NCI-H1436 treated with DMSO at 0.1 percent for 48 hours (cell line): ENCODE results near the gene ISOC2.
"Not testable (repeated sequence)": the region's sequence is repeated elsewhere in the genome, so short reads cannot be mapped to it uniquely, and the experiment has no call there.

Experiments
- DNase-seq: peaks from one replicate; lab custom pipeline; 2025; lab: John Stamatoyannopoulos, UW

ISOC2 gene

GRCh38 chr19:55440411-55441105 is 20.9 kb downstream of the ISOC2 start:
- no peak for DNase-seq

GRCh38 chr19:55439052-55439451 is 22.4 kb downstream of the ISOC2 start:
- no peak for DNase-seq

- no peak for DNase-seq
These were observed 24.0 kb downstream of the ISOC2 start for GRCh38 chr19:55437410-55437809.

- DNase-seq = no peak
These were observed 24.6 kb downstream of the ISOC2 start for GRCh38 chr19:55436847-55437246.

- DNase-seq = no peak
These were observed 26.4 kb downstream of the ISOC2 start for GRCh38 chr19:55435020-55435419.

GRCh38 chr19:55434356-55434919 is 27.0 kb downstream of the ISOC2 start:
- DNase-seq = no peak

GRCh38 chr19:55433292-55433691 is 28.1 kb downstream of the ISOC2 start:
- DNase-seq = no peak

- DNase-seq = no peak
These were observed 29.0 kb downstream of the ISOC2 start for GRCh38 chr19:55432241-55432959.

GRCh38 chr19:55431183-55431582 is 30.3 kb downstream of the ISOC2 start:
- no peak for DNase-seq

- DNase-seq = no peak
These were observed 35.4 kb downstream of the ISOC2 start for GRCh38 chr19:55426042-55426441.

DNA sequence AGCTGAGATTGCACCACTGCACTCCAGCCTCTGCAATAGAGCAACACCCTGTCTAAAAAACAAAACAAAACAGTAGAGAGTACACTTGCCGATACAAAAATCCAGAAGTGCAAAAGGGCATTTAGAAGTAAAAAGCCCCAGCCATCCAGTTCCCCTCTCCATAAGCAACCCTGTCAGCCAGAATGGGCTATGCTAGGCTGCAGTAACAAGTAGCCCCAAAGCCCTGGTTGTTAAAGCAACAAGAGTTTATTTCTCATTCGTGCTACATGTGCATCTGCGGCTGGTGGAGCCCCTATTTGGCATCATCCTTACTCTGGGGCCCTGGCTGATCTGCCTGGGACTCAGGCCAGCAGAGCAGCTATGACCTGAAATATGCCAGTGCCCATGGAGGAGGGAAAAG is 36.9 kb downstream of the ISOC2 start:
- DNase-seq = no peak

GRCh38 chr19:55423225-55424005 is 38.0 kb downstream of the ISOC2 start:
- DNase-seq = no peak

GRCh38 chr19:55421281-55421680 is 40.2 kb downstream of the ISOC2 start:
- not testable (repeated sequence) for DNase-seq

GRCh38 chr19:55419624-55420236 is 41.7 kb downstream of the ISOC2 start:
- DNase-seq = no peak

DNA sequence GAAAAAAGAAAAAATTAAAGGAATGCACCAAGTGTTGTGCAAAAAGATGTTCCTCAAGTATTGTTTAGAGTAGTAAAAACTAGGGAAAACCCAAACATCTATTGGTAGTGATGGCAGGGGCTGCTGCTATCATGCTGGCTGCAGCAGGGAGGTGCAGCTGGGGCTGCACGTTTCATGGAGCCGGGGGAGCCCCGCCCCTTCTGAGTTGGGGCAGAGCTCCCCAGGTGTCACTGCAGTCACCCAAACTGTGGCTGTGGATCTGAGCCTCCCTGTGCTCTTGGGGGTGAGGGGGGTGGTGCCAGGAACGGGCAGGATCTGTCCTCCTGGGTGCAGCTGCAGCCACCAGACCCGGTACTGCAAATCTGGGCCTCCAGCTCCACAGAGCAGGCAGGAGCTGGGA is 42.3 kb downstream of the ISOC2 start:
- no peak for DNase-seq

DNA sequence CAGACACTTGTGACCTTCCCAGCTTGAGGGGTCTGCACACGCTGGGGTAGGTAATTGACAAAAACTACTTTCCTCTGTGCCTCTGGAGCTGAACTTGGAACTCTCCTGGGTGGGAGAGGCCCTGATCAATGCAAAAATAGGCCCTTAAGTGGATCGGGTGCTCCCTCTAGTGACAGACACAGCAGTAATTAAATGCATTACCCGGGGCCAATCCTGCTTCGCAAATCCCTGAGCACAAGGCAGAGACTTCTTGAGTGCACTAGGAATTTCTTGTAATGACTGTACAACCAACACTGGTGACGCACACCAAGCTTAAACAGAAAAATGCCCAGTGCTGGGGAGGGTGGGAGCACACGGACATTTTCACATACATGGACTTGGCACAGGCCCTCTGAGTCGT is 43.3 kb downstream of the ISOC2 start:
- DNase-seq = peak; percentile 44

- DNase-seq = no peak
These were observed 51.3 kb downstream of the ISOC2 start for GRCh38 chr19:55410168-55410567.

DNA sequence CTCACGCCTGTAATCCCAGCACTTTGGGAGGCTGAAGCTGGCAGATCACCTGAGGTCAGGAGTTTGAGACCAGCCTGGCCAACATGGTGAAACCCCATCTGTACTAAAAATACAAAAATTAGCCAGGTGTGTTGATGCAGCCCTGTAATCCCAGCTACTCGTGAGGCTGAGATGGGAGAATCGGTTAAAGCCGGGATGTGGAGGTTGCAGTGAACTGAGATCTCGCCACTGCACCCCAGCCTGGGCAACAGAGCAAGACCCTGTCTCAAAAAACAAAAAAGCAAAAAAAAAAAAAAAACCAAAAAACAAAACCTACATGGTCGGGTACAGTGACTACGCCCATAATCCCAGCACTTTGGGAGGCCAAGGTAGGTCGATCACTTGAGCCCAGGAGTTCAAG is 52.3 kb downstream of the ISOC2 start:
- DNase-seq = not testable (repeated sequence)

DNA sequence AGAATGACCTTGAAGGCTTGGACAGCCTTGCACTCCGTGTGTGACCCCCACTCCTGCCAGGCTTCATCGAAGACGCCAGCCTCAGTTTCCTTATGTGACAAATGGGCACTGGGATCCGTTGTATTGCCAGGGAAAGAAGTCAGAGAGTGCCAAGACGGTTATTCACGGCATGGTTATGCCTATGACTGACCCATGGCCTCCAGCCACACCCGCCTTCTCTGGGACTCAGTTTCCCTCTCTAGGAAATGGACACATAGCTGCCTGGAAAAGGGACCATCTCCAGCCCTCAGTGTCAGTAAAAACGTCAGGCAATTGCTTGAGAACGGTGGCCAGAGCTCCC is 52.9 kb downstream of the ISOC2 start:
- no peak for DNase-seq

GRCh38 chr19:55407800-55408532 is 53.5 kb downstream of the ISOC2 start:
- DNase-seq = peak; percentile 98

GRCh38 chr19:55407550-55407799 is 54.0 kb downstream of the ISOC2 start, which contains the start of gene UBE2S:
Gene UBE2S, minus strand, starts transcription at chr19:55407788. Its CDS starts 199 bp downstream, at chr19:55407589.
- DNase-seq = not testable (repeated sequence)
